SH-SY5Y (cell line): ENCODE measurements around the gene TSC22D4.

Experiments
- GATA2 ChIP-seq: IDR thresholded peaks from 2 replicates; pipeline ENCODE4 v1.6.1; 2011; ENCODE audit warnings: mild to moderate bottlenecking, low read depth, low read length
- GATA3 ChIP-seq: IDR thresholded peaks from 2 replicates; pipeline ENCODE4 v1.6.1; 2011; ENCODE audit warnings: low read depth, mild to moderate bottlenecking, low read length, moderate library complexity

The TSC22D4 gene

GRCh38 chr7:100466653-100467605 is 12.1 kb downstream of the TSC22D4 start:
- TF ChIP-seq GATA2: no peak
- no peak for TF ChIP-seq GATA3

- TF ChIP-seq GATA3 (no peak), GATA2 (no peak)
Measured at GRCh38 chr7:100465702-100466311, 13.2 kb downstream of the TSC22D4 start.

- TF ChIP-seq GATA2: no peak
- TF ChIP-seq GATA3: no peak
Measured at GRCh38 chr7:100465299-100465698, 13.7 kb downstream of the TSC22D4 start.

- TF ChIP-seq GATA3 (no peak), GATA2 (no peak)
Measured at GRCh38 chr7:100464791-100465190, 14.2 kb downstream of the TSC22D4 start.

- no peak for TF ChIP-seq GATA2
- no peak for TF ChIP-seq GATA3
Measured at GRCh38 chr7:100464210-100464660, 14.8 kb downstream of the TSC22D4 start, which contains the start of gene SPACDR. Gene SPACDR (minus strand): TSS chr7:100464260. CDS start chr7:100464025, 235 bp downstream.

- TF ChIP-seq GATA2 (no peak), GATA3 (no peak)
Measured at GRCh38 chr7:100457033-100457432, 22.0 kb downstream of the TSC22D4 start.

GRCh38 chr7:100456562-100456961 is 22.5 kb downstream of the TSC22D4 start:
- TF ChIP-seq GATA2 (no peak), GATA3 (no peak)

- no peak for TF ChIP-seq GATA3
- TF ChIP-seq GATA2: no peak
Measured at GRCh38 chr7:100455206-100455605, 23.8 kb downstream of the TSC22D4 start.

- TF ChIP-seq GATA2 (no peak), GATA3 (no peak)
Measured at GRCh38 chr7:100452513-100452912, 26.5 kb downstream of the TSC22D4 start.

GRCh38 chr7:100449190-100449795 is 29.7 kb downstream of the TSC22D4 start:
- TF ChIP-seq GATA3 (no peak), GATA2 (no peak)

- TF ChIP-seq GATA2: no peak
- no peak for TF ChIP-seq GATA3
Measured at GRCh38 chr7:100446040-100446439, 33.0 kb downstream of the TSC22D4 start.

- TF ChIP-seq GATA3 (no peak), GATA2 (no peak)
Measured at GRCh38 chr7:100444311-100445278, 34.4 kb downstream of the TSC22D4 start.
